ENCODE measurements around the gene TBL3.

TBL3 gene

DNA sequence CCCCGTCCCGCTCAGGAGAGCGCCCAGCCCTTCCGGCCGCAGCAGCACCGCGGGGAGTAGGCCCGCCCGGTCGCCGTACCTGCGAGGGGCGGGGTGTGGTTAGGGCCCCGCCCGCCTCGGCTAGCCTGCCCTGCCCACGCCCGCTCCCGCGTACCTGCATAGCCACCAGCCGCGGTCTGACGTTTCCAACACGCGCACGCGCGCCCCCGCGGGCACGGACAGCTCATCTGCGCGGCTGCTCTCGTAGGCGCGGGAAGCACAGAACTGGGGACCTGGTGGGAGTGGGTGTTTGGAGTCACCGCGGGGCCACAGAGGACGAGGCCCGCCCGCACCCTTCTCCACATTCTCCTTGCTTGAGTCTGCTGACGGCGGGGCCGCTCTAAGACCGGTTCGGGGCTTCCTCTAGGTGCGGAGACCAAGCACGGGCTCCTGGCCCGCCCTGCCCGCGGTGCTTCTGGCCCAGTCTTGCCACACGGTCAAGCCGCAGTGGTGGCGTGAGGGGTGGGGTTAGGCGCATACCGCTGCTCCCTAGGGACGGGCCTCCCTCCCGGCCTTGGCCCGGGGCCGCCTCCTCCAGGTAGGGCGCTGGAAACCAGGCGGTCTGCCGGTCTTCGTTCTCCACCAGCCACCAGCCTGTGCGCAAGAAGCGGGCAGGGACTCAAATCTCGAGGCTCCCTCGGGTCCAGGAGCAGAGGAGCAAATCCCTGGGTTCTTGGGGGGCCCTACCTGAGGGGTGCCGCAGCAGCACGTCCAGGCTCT is 7.6 kb downstream of the TBL3 start:
- Histone ChIP-seq H3K4me1 (ENCODE audit: insufficient read depth, low read length) (peaks cover 11% of the 10 kb centered on the region; the same call in 1 of the 2 replicates), H3K9me3 (ENCODE audit: control insufficient read depth, insufficient read depth, low read length) (no peaks in the 10 kb centered on the region), H3K36me3 (ENCODE audit: insufficient read depth, low read length) (no peaks in the 10 kb centered on the region), H3K9ac (ENCODE audit: low read depth, low read length) (peak overlapping the region; percentile 58)

DNA sequence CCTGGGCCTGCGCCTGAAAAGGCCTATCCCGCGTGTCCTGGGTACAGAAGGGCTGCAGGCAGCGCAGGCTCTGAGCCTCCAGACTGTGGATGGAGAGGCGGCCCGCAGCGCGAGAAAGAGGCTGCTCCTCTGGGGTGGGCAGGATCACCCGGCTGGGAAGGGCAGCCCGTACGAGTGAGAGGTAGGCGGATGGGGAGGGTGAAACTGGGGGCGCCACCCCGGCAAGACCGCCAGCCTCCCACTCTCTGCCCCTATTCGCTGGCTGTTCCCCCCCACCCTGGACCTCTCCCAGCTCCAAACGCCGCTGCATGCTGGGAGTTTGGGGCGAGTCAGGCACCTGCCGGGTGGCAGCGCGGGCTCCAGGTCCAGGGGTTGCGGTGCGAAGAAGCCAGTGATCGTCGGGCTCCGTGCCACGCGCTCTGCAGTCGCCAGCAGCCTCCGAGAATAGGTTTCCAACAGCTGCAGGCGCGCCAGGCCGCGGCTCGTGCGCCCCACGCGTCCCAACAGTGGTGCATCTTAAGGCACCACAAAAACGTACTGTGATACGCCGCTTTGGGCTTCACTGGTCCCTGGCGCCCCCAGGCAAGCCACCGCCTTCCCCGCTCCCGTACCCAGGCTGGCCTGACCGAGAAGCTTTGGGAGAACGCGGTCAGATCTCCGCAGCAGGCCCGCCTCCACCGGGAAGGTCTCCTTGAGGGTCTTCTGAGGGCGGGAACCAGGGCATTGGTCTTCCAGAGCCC is 8.3 kb downstream of the TBL3 start:
- peaks cover 14% of the 10 kb centered on the region for H3K4me1 ChIP-seq (ENCODE audit: insufficient read depth, low read length)
- H3K36me3 ChIP-seq (ENCODE audit: insufficient read depth, low read length), result no peaks in the 10 kb centered on the region
- H3K9me3 ChIP-seq (ENCODE audit: control insufficient read depth, insufficient read depth, low read length), result no peaks in the 10 kb centered on the region
- peak overlapping the region; percentile 58; the same call in 1 of the 2 replicates for H3K9ac ChIP-seq (ENCODE audit: low read depth, low read length)

DNA sequence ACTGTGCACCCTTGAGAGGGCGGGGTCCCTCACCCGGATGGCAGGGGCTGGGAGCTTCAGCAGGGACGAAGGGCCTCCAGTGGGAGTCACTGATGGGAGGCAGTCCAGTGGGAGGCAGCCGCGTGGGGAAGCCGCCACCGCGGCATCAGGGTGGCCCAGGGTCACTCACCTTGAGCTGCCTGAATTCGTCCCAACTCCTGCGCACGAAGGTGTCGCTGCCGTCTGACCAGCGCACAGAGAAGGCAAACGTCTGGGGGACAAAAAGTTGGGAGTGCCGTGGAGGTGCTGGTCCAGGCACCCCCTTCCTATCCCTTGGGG is 8.9 kb downstream of the TBL3 start:
- peaks cover 15% of the 10 kb centered on the region for H3K4me1 ChIP-seq (ENCODE audit: insufficient read depth, low read length)
- H3K9ac ChIP-seq (ENCODE audit: low read depth, low read length), result no peak overlapping the region
- H3K9me3 ChIP-seq (ENCODE audit: control insufficient read depth, insufficient read depth, low read length), result no peaks in the 10 kb centered on the region
- no peaks in the 10 kb centered on the region for H3K36me3 ChIP-seq (ENCODE audit: insufficient read depth, low read length)

DNA sequence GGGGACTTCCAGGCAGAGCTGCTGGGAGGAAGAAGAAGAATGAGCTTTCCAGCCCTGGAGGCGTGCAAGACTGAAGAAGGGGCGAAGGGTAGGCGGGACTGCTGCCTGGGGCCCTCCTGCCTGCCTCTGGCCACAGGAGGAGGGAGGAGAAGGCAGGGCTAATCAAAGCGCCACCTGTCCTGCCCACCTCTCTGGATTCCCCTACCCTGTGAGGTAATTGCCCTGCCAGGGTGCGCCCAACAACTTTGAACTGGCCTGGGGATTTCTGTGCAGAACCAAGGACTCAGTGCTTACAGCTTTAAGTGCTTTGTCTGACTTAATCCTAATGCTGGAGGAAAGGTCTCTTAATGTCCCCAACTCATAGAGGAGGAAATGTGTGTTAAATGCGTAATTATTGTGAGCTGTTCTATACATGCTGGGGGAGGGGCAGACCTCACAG is 9.6 kb downstream of the TBL3 start, which contains the start of gene NOXO1:
TSS of gene NOXO1 (minus strand) at position 72 of the 439 bp plus-strand sequence. CDS start 290 bp downstream, outside the sequence.
- peaks cover 15% of the 10 kb centered on the region for H3K4me1 ChIP-seq (ENCODE audit: insufficient read depth, low read length)
- no peaks in the 10 kb centered on the region for H3K9me3 ChIP-seq (ENCODE audit: control insufficient read depth, insufficient read depth, low read length)
- peak within 1 kb of the TSS; percentile 58; the same call in 1 of the 2 replicates for H3K9ac ChIP-seq (ENCODE audit: low read depth, low read length)
- peaks cover 3% of the 10 kb centered on the region; the same call in 1 of the 2 replicates for H3K36me3 ChIP-seq (ENCODE audit: insufficient read depth, low read length)

DNA sequence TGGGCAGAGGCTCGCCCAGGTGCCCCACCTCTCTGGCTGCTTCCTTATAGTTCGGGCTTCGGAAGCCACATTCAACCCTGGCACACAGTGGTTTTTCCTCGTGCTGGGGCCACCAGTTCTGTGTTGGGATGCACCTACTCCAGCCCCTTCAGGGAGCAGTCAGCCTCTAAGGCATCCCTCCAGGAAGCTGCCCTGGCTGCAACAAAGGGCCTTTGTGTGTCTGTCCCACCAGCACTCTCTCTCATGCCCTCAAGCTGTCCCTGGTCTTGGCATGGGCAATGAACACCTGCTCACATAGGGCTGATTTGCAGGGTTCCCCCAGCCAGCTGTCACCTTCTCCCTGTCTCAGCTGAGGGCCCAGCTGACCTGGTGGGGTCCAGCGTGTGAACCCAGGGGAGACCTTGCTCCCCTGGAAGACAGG is 10.2 kb downstream of the TBL3 start:
- peaks cover 3% of the 10 kb centered on the region; the same call in 1 of the 2 replicates for H3K36me3 ChIP-seq (ENCODE audit: insufficient read depth, low read length)
- H3K9me3 ChIP-seq (ENCODE audit: control insufficient read depth, insufficient read depth, low read length), result no peaks in the 10 kb centered on the region
- H3K4me1 ChIP-seq (ENCODE audit: insufficient read depth, low read length), result peaks cover 15% of the 10 kb centered on the region
- no peak overlapping the region for H3K9ac ChIP-seq (ENCODE audit: low read depth, low read length)

DNA sequence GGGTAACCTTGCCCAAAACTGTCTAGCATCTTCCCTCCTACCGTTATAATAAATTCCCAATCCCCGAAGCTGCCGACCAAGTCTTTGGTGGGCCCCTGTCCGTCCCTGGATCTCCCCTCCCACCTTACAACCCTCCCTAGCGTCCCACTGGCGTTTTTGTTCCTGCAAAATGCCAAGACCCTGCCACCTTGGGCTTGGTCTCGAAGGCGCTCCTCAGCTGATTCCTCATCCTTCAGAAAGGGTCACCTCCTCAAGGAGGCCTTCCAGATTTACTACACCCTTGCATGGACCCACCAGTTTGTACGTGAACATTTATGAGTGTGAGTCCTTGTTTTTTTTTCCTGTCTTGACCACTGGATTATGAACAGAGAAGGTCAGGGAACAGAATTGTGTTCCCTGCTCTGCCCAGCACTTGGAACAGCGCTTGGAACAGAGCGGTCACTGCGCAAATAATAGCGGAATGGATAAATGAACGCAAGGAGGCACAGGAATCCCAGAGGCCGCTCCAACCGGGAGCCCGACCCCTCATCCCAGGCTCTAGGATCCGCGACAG is 11.2 kb downstream of the TBL3 start:
- peaks cover 3% of the 10 kb centered on the region; the same call in 1 of the 2 replicates for H3K36me3 ChIP-seq (ENCODE audit: insufficient read depth, low read length)
- peak overlapping the region; percentile 66; the same call in 1 of the 2 replicates for H3K9ac ChIP-seq (ENCODE audit: low read depth, low read length)
- H3K9me3 ChIP-seq (ENCODE audit: control insufficient read depth, insufficient read depth, low read length), result no peaks in the 10 kb centered on the region
- peaks cover 15% of the 10 kb centered on the region for H3K4me1 ChIP-seq (ENCODE audit: insufficient read depth, low read length)

DNA sequence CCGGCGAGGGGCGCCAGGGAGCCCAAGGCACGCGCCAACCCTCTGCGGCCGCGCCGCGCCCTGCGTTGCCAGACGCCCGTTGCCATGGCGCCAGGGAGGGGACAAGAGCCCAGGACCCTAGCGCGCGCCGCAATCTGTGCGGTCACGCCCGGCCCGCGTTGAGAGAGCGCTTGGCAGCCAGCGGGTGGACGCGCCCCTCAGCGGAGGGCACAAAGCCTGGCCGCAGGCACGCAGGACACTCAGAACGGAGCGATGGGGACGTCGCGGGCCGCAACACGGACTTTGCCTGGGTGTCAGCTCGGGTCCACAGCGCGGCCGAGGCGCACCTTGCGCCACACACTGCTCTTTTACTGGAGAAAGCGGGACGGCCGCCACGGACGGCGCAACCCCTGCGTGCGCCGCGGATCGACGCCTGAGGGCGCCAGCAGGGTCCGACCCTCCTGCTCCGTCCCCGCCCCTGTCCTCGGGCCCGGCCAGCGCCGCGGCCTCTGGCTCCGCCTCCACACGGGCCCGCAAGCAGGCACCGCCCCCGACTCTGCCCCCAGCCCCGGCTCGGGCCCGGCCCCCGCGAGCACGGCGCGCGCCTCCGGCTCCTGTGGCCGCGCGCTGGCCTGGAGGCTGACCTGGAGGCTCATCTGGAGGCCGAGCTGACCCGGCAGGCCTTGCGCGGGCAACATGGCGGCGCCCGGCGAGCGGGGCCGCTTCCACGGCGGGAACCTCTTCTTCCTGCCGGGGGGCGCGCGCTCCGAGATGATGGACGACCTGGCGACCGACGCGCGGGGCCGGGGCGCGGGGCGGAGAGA is 11.9 kb downstream of the TBL3 start, which contains the start of gene GFER:
TSS of gene GFER (plus strand) at position 650 of the 803 bp plus-strand sequence. CDS start at position 676, 26 bp downstream.
- H3K4me1 ChIP-seq (ENCODE audit: insufficient read depth, low read length), result peaks cover 15% of the 10 kb centered on the region
- H3K9ac ChIP-seq (ENCODE audit: low read depth, low read length), result peak within 1 kb of the TSS; percentile 66
- H3K36me3 ChIP-seq (ENCODE audit: insufficient read depth, low read length), result peaks cover 3% of the 10 kb centered on the region; the same call in 1 of the 2 replicates
- no peaks in the 10 kb centered on the region for H3K9me3 ChIP-seq (ENCODE audit: control insufficient read depth, insufficient read depth, low read length)

DNA sequence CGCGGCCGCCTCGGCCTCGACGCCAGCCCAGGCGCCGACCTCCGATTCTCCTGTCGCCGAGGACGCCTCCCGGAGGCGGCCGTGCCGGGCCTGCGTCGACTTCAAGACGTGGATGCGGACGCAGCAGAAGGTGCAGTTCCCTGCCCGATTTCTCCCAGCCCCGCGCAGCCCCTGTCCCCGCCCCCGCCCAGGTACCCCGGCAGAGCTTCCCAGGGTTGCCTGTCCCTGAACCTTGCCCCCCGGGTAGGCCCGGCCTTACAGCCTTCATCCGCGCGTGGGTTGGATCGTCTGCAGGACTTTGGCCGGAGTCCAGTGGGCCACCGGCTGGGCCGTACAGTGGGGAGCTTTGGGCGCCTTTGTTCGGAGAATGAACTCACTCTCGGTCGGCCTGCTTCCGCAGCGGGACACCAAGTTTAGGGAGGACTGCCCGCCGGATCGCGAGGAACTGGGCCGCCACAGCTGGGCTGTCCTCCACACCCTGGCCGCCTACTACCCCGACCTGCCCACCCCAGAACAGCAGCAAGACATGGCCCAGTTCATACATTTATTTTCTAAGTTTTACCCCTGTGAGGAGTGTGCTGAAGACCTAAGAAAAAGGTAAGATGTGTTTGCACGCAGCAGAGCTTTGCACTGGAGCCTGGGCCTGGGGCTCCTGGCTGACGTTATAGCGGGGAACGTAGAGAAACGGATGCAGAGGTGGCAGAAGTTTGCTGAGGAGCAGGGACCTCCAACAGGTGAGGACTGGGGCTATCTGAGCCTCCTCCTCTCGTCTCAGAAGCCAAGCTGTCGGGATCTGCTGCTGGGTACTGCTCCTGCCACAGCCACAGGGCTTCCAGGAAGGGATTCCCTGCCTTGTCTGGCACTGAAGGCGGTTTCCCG is 12.7 kb downstream of the TBL3 start:
- Histone ChIP-seq H3K36me3 (ENCODE audit: insufficient read depth, low read length) (peaks cover 3% of the 10 kb centered on the region; the same call in 1 of the 2 replicates), H3K9me3 (ENCODE audit: control insufficient read depth, insufficient read depth, low read length) (no peaks in the 10 kb centered on the region), H3K4me1 (ENCODE audit: insufficient read depth, low read length) (peaks cover 15% of the 10 kb centered on the region), H3K9ac (ENCODE audit: low read depth, low read length) (peak overlapping the region; percentile 66)

DNA sequence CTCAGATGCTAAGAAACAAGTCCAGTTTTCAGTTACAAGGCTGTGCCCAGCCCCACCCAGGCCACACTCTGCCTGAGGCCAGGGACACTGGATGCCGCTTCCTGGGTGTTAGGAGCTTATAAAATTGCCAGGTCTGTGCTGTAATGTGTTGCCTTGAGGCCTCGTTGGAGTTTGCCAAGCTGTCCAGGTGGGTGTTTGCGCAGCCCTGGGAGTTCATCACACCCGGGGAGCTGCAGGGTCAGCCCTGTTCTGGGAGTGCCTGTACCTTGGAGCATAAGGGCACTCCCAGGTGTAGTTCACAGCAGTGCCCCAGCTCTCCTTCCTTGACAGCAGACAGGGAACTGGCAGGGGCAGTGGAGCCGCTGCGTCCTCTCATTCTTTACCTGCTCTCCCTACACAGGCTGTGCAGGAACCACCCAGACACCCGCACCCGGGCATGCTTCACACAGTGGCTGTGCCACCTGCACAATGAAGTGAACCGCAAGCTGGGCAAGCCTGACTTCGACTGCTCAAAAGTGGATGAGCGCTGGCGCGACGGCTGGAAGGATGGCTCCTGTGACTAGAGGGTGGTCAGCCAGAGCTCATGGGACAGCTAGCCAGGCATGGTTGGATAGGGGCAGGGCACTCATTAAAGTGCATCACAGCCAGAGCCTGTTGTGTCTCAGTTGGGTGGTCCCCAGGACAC is 13.8 kb downstream of the TBL3 start:
- peaks cover 3% of the 10 kb centered on the region; the same call in 1 of the 2 replicates for H3K36me3 ChIP-seq (ENCODE audit: insufficient read depth, low read length)
- no peak overlapping the region for H3K9ac ChIP-seq (ENCODE audit: low read depth, low read length)
- H3K4me1 ChIP-seq (ENCODE audit: insufficient read depth, low read length), result peaks cover 15% of the 10 kb centered on the region
- H3K9me3 ChIP-seq (ENCODE audit: control insufficient read depth, insufficient read depth, low read length), result no peaks in the 10 kb centered on the region

DNA sequence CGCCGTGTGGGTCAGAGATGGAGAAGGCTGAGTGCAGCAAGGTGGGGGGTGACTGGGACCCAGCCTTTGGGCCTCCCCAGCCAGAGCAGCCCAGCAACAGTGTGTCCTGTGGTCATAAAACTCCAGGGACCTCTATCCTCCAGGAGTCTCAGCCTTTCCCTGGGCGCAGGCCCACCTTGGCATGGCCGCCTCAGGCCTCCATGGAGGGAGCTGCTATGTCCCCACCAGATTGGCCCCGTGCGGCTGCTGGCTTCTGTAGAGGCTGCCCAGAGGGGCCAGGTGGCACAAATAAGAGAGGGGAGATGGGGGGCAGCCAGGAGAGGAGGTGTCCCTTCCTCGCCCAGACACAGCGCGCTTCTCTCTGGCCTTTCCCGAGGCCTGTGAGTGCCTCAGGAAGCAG is 15.3 kb downstream of the TBL3 start:
- Histone ChIP-seq H3K36me3 (ENCODE audit: insufficient read depth, low read length) (peaks cover 3% of the 10 kb centered on the region; the same call in 1 of the 2 replicates), H3K9me3 (ENCODE audit: control insufficient read depth, insufficient read depth, low read length) (no peaks in the 10 kb centered on the region), H3K4me1 (ENCODE audit: insufficient read depth, low read length) (peaks cover 9% of the 10 kb centered on the region), H3K9ac (ENCODE audit: low read depth, low read length) (no peak overlapping the region)

DNA sequence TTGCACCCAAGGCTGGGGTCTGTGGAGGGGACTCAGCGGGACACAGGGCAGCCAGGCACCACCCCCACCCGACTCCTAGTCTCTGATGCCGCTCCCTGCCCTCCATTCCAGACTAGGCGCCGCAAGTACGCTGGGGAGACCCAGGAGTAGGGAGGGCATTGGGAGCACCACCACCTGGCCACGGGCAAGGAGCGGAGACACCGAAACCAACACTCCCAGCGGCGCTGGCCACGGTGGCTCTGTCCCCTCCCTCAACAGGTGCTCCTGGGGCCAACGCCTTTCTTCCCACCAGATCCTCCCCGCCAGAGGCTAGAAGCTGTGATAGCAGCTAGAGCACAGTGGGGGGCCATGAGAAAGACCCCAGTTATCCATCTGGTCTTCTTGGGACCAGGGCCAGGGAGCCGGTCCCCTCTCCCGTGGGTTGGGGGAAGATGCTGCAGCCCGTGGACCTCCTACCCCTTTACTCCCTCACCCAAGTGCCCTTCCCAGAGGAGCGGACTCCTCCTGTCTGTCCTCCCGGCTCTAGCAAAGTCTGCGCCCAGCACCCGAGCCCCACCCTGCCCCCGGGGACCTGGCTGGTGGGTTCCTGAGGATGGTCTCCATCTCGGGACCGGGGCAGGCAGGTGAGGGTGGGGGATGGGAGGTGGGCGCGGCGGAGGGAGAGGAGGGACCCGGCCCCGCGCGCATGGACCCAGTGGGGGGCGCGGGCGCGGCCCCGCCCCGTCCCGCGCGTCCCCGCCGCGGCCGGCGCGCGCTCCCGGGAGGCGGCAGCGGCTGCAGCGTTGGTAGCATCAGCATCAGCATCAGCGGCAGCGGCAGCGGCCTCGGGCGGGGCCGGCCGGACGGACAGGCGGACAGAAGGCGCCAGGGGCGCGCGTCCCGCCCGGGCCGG is 17.6 kb downstream of the TBL3 start, which contains the start of gene SYNGR3:
TSS of gene SYNGR3 (plus strand) at position 762 of the 892 bp plus-strand sequence. CDS start 133 bp downstream, outside the sequence.
- Histone ChIP-seq H3K9ac (ENCODE audit: low read depth, low read length) (peak within 1 kb of the TSS; percentile 51), H3K9me3 (ENCODE audit: control insufficient read depth, insufficient read depth, low read length) (no peaks in the 10 kb centered on the region), H3K4me1 (ENCODE audit: insufficient read depth, low read length) (peaks cover 4% of the 10 kb centered on the region), H3K36me3 (ENCODE audit: insufficient read depth, low read length) (peaks cover 3% of the 10 kb centered on the region; the same call in 1 of the 2 replicates)

DNA sequence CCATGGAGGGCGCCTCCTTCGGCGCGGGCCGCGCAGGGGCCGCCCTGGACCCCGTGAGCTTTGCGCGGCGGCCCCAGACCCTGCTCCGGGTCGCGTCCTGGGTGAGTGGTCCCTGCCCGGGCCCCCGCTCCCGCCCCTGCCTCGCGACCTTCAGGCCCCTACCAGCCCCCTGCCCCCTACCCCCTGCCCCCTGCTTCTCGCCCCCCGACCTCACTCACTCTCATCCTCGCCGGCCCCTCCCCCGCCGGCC is 18.2 kb downstream of the TBL3 start:
- peak overlapping the region; percentile 51; the same call in 1 of the 2 replicates for H3K9ac ChIP-seq (ENCODE audit: low read depth, low read length)
- peaks cover 3% of the 10 kb centered on the region; the same call in 1 of the 2 replicates for H3K36me3 ChIP-seq (ENCODE audit: insufficient read depth, low read length)
- H3K9me3 ChIP-seq (ENCODE audit: control insufficient read depth, insufficient read depth, low read length), result no peaks in the 10 kb centered on the region
- peaks cover 2% of the 10 kb centered on the region for H3K4me1 ChIP-seq (ENCODE audit: insufficient read depth, low read length)

All from ES-I3 (cell line).